HG03139 (cell line): ENCODE results near the gene RALY.

ENCODE experiments used
- ATAC-seq: cut with Tn5 transposase; IDR thresholded peaks from one replicate; pipeline ENCODE4 v1.9.1; 2021; ENCODE audit not compliant: unreplicated experiment

The RALY gene

DNA sequence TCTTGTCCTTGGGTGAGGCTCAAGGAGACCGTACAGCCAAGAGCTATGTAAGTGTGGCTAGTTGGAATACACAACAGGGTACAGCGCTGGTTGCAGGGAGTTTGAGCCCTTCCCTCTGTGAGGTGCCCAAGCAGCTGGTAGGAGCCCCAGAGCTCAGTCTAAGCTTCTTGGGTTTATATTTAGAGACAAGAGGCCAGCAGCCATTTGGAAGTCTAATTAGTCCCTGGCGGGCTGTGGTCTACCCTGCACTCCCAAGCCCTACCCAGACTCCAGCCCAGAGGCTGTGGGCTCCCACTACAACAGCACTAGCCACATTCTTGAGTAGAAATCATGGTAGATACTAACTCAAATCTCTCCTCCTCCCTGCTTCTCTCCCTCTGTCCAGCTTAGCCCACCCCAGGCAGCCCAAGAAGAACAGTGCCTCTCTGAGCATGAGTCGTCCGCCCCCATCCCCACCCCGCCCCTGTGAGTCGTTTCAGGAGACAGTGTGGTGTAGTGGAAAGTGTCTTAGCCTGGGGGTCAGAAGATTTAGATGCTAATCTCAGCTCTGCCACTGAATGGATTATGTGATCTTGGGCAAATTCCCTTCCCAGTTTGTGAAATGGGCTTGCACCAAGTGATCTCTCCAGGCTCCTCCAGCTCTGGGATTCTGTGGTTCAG lies 80.5 kb downstream of the RALY start:
- no peak for ATAC-seq

DNA sequence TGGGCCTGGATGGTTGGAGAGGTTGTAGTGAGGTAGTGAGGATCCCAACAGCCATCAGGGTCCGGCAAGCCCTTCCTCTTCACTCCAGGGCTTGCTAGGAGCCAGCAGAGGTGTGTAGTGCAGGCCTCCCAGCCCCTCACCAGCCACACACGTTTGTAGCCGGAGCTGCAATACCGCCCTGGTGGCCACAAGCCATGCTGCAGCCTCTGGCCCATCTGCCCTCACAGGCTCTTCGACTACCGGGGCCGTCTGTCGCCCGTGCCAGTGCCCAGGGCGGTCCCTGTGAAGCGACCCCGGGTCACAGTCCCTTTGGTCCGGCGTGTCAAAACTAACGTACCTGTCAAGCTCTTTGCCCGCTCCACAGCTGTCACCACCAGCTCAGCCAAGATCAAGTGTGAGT lies 81.9 kb downstream of the RALY start:
- no peak for ATAC-seq

GRCh38 chr20:34076952-34077351 lies 83.2 kb downstream of the RALY start:
- no peak for ATAC-seq

- no peak for ATAC-seq
Measured at GRCh38 chr20:34078540-34078939, 84.8 kb downstream of the RALY start.

- ATAC-seq: no peak
Measured at GRCh38 chr20:34079818-34080217, 86.1 kb downstream of the RALY start.

GRCh38 chr20:34082232-34082887 lies 88.6 kb downstream of the RALY start:
- no peak for ATAC-seq

- ATAC-seq: no peak
Measured at GRCh38 chr20:34083137-34083536, 89.4 kb downstream of the RALY start.

GRCh38 chr20:34083781-34084180 lies 90.1 kb downstream of the RALY start:
- no peak for ATAC-seq

GRCh38 chr20:34084227-34084923 lies 90.7 kb downstream of the RALY start:
- no peak for ATAC-seq

- ATAC-seq: no peak
Measured at GRCh38 chr20:34085544-34086040, 91.9 kb downstream of the RALY start.

GRCh38 chr20:34088305-34089174 lies 94.8 kb downstream of the RALY start:
- no peak for ATAC-seq

- ATAC-seq: no peak
Measured at GRCh38 chr20:34089175-34089479, 95.4 kb downstream of the RALY start.

DNA sequence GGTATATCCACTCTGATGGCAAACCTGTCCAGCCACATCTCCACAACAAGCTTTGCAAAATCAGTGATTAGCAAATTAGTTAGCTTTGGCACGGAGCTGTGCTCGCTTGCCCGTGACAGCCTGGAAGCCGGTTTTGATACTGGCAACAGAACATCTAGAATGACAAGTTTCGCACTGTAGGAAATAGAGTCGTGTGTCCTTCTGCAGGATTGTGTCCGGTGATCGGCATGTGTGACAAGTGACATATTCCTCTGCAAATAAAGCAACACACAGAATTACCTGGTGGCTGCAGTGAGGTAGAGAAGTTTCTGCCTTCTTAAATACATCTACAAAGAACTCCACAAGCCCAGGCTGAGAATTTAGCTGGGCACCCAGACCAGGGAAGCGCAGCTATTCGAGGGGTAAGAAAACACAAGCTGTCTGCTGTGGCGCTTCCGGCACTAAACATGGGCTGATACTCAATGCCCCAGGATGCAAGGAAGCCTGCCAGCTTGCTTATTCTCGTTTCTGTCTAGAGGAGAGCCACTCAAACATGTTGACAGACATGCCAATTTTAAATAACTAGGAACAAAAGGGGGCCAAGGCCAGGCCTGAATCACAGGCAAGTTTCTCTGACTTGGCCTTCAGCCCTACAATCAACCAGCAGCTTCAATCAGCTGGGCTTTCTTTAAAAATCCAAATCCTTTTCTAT lies 96.1 kb downstream of the RALY start:
- no peak for ATAC-seq

DNA sequence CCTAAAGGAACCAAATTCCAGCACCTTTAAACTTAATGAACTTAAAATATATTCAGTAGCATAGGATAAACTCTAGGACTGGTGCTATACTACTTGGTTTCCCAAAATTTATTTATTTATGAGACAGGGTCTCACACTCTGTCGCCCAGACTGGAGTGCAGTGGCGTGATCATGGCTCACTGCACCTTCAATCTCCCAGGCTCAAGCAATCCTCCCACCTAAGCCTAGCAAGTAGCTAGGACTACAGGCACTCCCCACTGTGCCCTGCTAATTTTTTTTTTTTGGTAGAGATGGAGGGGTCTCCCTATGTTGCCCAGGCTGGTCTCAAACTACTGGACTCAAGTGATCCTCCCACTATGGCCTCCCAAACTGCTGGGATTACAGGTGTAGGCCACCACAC lies 96.9 kb downstream of the RALY start:
- no peak for ATAC-seq

GRCh38 chr20:34091637-34092200 lies 98.0 kb downstream of the RALY start:
- no peak for ATAC-seq

GRCh38 chr20:34093895-34094294 lies 100.2 kb downstream of the RALY start:
- ATAC-seq: no peak

- no peak for ATAC-seq
Measured at GRCh38 chr20:34095825-34096224, 102.1 kb downstream of the RALY start.

GRCh38 chr20:34096699-34097444 lies 103.2 kb downstream of the RALY start:
- ATAC-seq: no peak

DNA sequence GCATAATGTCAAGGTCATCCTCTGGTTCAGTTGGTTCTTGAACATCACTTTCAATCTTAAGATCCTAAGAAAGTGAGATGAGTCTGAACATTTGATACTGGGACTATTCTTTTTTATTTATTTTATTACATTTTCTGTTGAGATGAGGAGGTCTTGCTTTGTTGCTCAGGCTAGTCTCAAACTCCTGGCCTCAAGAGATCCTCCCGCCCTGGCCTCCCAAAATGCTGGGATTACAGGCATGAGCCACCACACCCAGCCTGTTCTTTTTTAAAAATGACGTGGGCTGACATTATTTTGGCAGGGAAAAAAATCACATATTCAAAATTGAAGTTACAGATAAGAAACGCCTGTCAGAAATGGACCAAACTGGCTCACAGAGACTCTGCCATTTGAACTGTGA lies 104.9 kb downstream of the RALY start:
- no peak for ATAC-seq

DNA sequence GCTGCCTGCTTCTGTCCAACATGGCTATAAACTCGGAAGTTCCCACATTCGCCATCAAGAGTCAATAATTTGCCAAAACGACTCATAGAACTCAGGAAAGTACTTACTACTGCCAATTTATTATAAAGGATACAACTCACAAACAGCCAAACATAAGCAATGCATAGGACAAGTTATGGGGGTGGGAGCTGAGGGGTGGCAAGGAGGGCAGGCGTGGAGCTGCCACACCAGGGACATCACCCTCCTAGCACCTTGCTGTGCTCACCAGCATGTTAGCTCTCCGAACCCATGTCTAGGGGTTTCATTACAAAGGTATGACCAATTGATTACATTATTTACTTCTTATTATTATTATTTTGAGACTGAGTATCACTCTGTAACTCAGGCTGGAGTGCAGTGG lies 106.0 kb downstream of the RALY start:
- ATAC-seq: no peak
